ENCODE results near the gene CCL14. TPM values are rescaled to one million over a fixed set of nuclear protein-coding genes. Genes with fewer than 3 reads are reported as not detected.

CCL14 gene
- not detected in 5 replicates for total RNA-seq (2022; extraction: Qiagen RNA extraction; ENCODE audit: low read depth)

GRCh38 chr17:35986643-35987042 is at the start of gene CCL14:
Gene CCL14 (minus strand): TSS chr17:35986729. CDS start chr17:35986649, 80 bp downstream.

GRCh38 chr17:36017799-36018198 is 31.3 kb upstream of the CCL14 start, which contains the start of gene CCL23:
Gene CCL23 (minus strand): TSS chr17:36017972. CDS start chr17:36017897, 75 bp downstream.

GRCh38 chr17:36001110-36001771 is 14.7 kb upstream of the CCL14 start, which contains the start of gene CCL15:
Gene CCL15 (minus strand): TSS chr17:36001553. CDS start chr17:36001492, 61 bp downstream.

GRCh38 chr17:35981246-35981645 is 5.3 kb downstream of the CCL14 start, which contains the start of gene CCL16:
Gene CCL16 (minus strand): TSS chr17:35981497. CDS start chr17:35981420, 77 bp downstream.

GRCh38 chr17:35943537-35943936 is 43.0 kb downstream of the CCL14 start, which contains the start of gene LYZL6:
Gene LYZL6 (minus strand): TSS chr17:35943713. CDS start chr17:35939356, 4,357 bp downstream.

Other genes with a start within 250 kb of the CCL14 start
- 0.09 to 0.21 TPM (median 0.12 TPM) in 4 of 5 replicates, not detected in the other for gene GAS2L2, start 233.5 kb downstream of the CCL14 start, total RNA-seq (2022; extraction: Qiagen RNA extraction; ENCODE audit: low read depth)
- 0.23 to 0.42 TPM (median 0.30 TPM) in 5 replicates for gene C17orf50, start 225.8 kb downstream of the CCL14 start, total RNA-seq (2022; extraction: Qiagen RNA extraction; ENCODE audit: low read depth)
- 3.6 to 7.7 TPM (median 6.0 TPM) in 5 replicates for gene MMP28, start 191.1 kb downstream of the CCL14 start, total RNA-seq (2022; extraction: Qiagen RNA extraction; ENCODE audit: low read depth)
- 209 to 237 TPM (median 216 TPM) in 5 replicates for gene TAF15, start 177.2 kb downstream of the CCL14 start, total RNA-seq (2022; extraction: Qiagen RNA extraction; ENCODE audit: low read depth)
- gene HEATR9, start 117.8 kb downstream of the CCL14 start, total RNA-seq (2022; extraction: Qiagen RNA extraction; ENCODE audit: low read depth): not detected in 5 replicates
- gene CCL5, start 106.4 kb downstream of the CCL14 start, total RNA-seq (2022; extraction: Qiagen RNA extraction; ENCODE audit: low read depth): 1.1 to 2.1 TPM (median 1.7 TPM) in 5 replicates
- 2.6 to 3.4 TPM (median 2.8 TPM) in 5 replicates for gene RDM1, start 56.0 kb downstream of the CCL14 start, total RNA-seq (2022; extraction: Qiagen RNA extraction; ENCODE audit: low read depth)
- not detected in 5 replicates for gene LYZL6, start 43.0 kb downstream of the CCL14 start, total RNA-seq (2022; extraction: Qiagen RNA extraction; ENCODE audit: low read depth)
- not detected in 5 replicates for gene CCL16, start 5.2 kb downstream of the CCL14 start, total RNA-seq (2022; extraction: Qiagen RNA extraction; ENCODE audit: low read depth)
- not detected in 5 replicates for gene CCL15, start 14.8 kb upstream of the CCL14 start, total RNA-seq (2022; extraction: Qiagen RNA extraction; ENCODE audit: low read depth)
- gene CCL23, start 31.2 kb upstream of the CCL14 start, total RNA-seq (2022; extraction: Qiagen RNA extraction; ENCODE audit: low read depth): not detected in 5 replicates
- gene CCL18, start 77.5 kb upstream of the CCL14 start, total RNA-seq (2022; extraction: Qiagen RNA extraction; ENCODE audit: low read depth): not detected in 5 replicates
- gene CCL3, start 103.4 kb upstream of the CCL14 start, total RNA-seq (2022; extraction: Qiagen RNA extraction; ENCODE audit: low read depth): not detected in 5 replicates
- gene CCL4, start 117.1 kb upstream of the CCL14 start, total RNA-seq (2022; extraction: Qiagen RNA extraction; ENCODE audit: low read depth): not detected in 5 replicates
- 1.9 to 3.7 TPM (median 3.5 TPM) in 5 replicates for gene TBC1D3B, start 189.9 kb upstream of the CCL14 start, total RNA-seq (2022; extraction: Qiagen RNA extraction; ENCODE audit: low read depth)
- gene CCL3L1, start 210.0 kb upstream of the CCL14 start, total RNA-seq (2022; extraction: Qiagen RNA extraction; ENCODE audit: low read depth): not detected in 5 replicates
- not detected in 5 replicates for gene CCL4L2, start 224.3 kb upstream of the CCL14 start, total RNA-seq (2022; extraction: Qiagen RNA extraction; ENCODE audit: low read depth)